T47D (cell line): Measurements from ENCODE around the gene LSM14A.
A peak's percentile ranks its signal among the peaks of the same experiment; 100 is the strongest.
"Not testable (repeated sequence)": the region's sequence is repeated elsewhere in the genome, so short reads cannot be mapped to it uniquely, and the experiment has no call there.

Experiments
- DNase-seq, 2 experiments: peaks; one replicate each; pipeline versions ENCODE4 v3.0.0 to v3.0.0-alpha.2; 2011 to 2012; ENCODE audit warnings: low read depth in 1 of 2, low spot score in 1 of 2
- JUND ChIP-seq: IDR thresholded peaks from 2 replicates; pipeline ENCODE4 v1.6.1; 2012; ENCODE audit warnings: low read depth
- in situ Hi-C: cut with HindIII; loops from 2 replicates; pipeline ENCODE4 v1.10.0; 2016; ENCODE audit warnings: low sequenced_read_pairs, low pct_unique_long_range_greater_than_20kb

The LSM14A gene

GRCh38 chr19:34246340-34246739 is 74.0 kb downstream of the LSM14A start:
- in situ Hi-C loops, result no loop called here
- no peak for TF ChIP-seq JUND
- no peak for DNase-seq

DNA sequence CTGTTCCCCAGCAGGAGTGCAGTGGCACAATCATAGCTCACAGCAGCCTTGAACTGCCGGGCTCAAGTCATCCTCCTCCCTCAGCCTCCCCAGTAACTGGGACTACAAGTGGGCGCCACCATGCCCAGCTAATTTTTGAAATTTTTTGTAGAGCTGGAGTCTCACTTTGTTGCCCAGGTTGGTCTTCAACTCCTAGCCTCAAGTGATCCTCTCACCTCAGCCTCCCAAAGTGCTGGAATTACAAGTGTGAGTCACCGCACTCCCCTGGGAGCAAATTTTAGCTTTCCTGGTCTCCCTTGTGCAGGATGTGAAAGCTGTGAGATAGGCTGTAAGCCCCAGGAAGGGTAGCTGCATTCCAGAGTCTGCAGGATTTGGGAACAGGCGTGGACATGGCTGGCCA is 76.6 kb downstream of the LSM14A start:
- DNase-seq, result no peak
- in situ Hi-C loops, result no loop called here
- no peak for TF ChIP-seq JUND

- DNase-seq, in situ Hi-C loops: not testable (repeated sequence)
These were observed 80.9 kb downstream of the LSM14A start for GRCh38 chr19:34253167-34253566.

DNA sequence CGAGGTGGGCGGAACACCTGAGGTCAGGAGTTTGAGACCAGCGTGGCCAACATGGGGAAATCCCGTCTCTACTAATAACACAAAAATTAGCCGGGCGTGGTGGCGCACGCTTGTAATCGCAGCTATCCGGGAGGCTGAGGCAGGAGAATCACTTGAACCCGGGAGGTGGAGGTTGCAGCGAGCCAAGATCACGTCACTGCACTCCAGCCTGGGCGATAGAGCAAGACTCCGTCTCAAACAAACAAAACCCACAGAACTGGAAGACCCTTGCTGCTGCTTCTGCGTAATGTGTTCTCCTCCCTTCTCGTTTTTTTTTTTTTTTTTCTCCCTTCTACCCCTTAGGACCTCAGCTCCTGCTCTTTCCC is 81.4 kb downstream of the LSM14A start:
- in situ Hi-C loops, DNase-seq: not testable (repeated sequence)

DNA sequence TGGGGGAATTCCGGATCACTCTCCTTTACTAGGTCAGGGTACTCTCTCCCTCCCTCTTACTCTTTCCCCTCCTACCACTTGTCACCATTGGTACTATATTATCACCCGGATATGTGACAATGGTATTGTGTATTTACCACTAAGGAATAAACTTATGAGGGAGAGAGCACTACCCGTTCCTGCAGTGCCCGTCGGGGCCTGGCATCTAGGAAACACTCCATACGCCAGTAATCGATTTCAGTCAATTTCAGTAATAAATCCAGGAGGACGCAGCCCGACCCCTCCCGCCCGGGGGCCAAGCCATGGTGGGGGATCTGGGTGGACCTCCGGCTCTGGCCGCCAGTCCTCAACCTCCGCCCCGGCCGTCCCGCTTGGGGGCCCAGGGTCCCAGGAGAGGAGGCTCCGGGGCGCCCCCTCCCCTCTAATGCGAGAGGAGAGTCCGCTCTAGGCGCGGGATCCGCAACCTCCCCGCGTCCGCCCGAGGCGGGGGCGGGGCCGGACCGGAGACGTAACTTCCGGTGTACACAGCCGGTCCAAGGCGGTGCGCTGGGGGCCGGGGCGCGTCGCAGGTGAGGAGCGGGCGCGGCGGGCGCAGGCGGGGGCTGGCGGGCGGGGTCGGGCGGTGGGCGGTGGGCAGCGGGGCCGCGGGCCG is 81.9 kb downstream of the LSM14A start, which contains the start of gene GARRE1:
GARRE1 (plus strand) TSS at position 509 of the 652 bp plus-strand sequence. CDS start 45,920 bp downstream, outside the sequence.
- no peak for TF ChIP-seq JUND
- in situ Hi-C loops, result no loop called here
- peak; percentile 71 to 79 for DNase-seq

DNA sequence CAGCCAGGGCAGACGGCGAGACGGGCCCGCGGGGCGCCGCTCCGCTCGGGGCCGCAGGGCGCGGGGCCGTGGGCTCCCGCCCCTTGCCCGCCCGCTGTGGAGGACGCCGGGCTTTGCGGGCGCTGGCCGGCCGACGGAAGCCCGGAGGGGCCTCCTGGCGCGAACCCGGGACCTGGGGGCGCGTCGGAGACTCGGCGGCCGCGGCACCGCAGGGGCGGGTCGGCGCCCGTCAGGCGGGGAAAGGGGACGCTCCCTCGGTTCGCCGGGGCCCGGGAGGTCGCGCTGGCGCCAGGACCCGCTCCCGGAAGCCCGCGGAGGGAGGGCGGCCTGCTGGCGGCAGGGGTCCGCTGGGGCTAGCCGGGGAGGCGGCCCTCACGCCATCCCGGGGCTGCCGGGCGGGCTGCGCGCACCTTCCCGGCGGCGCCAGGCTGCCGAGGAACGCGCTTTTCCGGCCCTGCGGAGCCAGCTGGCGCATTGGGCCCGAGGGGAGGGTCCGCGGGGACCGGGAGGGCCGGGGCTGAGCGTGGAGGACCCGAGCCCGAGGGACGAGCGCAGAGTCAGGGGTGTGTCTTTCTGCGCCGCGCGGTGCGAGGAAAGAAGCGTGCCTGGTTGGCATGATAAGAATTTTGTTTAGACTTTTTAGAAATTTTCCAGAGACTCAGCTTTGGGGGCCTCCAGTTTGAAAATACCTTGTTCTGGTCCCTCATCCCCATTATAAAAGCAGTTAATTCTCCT is 82.6 kb downstream of the LSM14A start:
- in situ Hi-C loops, result no loop called here
- no peak for DNase-seq
- TF ChIP-seq JUND, result no peak

GRCh38 chr19:34255546-34255945 is 83.2 kb downstream of the LSM14A start:
- in situ Hi-C loops, result no loop called here
- no peak for DNase-seq
- TF ChIP-seq JUND, result no peak

GRCh38 chr19:34256835-34257558 is 84.7 kb downstream of the LSM14A start:
- DNase-seq, result no peak
- in situ Hi-C loops, result no loop called here

GRCh38 chr19:34257559-34257924 is 85.2 kb downstream of the LSM14A start:
- in situ Hi-C loops, result no loop called here
- TF ChIP-seq JUND, result no peak
- no peak for DNase-seq

More at GRCh38 chr19:34256835-34257558, 84.7 kb downstream of the LSM14A start:
- TF ChIP-seq JUND, result no peak

DNA sequence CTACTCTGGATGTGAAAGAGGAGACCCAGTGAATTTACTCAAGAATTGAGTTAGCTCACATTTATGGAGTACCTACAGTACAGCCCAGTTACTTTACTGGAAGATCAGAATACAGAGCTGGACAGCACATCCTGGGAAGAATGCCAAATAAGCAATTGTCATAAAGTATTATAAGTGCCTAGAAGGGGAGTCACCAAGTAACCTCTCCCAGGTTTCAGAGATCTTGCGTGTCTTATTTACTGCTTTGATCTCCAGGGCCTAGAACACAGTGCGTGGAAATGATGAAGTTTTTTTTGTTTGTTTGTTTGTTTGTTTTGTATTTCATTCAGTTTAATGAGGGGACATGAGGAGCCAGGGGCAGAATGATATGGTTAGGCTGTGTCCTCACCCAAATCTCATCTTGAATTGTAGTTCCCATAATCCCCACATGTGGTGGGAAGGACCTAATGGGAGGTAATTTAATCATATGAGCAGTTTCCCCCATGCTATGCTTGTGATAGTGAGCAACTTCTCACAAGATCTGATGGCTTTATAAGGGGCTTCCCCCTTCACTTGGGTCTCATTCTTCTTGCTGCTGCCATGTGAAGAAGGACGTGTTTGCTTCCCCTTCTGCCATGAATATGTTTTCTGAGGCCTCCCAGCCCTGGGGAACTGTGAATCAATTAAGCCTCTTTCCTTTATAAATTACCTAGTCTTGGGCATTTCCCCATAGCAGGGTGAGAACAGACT is 87.2 kb downstream of the LSM14A start:
- DNase-seq, result no peak
- TF ChIP-seq JUND, result no peak
- in situ Hi-C loops, result no loop called here

DNA sequence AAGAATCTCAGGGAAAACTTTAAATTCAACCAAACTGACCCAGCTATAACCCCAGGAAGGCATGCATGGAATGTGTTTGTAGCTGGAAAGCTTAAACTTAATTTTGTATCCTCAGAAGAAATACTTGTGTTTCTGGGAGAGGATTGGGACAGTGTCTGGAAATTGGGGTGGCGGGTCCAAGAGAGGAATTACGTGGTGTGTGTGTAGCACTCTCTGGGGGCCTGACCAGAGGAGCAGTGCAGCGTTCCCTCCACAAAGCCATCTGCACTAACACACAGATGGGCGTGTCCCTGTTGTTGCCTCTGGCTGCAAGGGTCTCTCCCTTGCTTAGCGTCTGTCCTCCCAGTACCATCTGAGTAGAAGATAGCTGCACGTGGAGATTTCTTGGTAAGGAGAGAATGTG is 88.5 kb downstream of the LSM14A start:
- DNase-seq, result no peak
- in situ Hi-C loops, result no loop called here
- no peak for TF ChIP-seq JUND

DNA sequence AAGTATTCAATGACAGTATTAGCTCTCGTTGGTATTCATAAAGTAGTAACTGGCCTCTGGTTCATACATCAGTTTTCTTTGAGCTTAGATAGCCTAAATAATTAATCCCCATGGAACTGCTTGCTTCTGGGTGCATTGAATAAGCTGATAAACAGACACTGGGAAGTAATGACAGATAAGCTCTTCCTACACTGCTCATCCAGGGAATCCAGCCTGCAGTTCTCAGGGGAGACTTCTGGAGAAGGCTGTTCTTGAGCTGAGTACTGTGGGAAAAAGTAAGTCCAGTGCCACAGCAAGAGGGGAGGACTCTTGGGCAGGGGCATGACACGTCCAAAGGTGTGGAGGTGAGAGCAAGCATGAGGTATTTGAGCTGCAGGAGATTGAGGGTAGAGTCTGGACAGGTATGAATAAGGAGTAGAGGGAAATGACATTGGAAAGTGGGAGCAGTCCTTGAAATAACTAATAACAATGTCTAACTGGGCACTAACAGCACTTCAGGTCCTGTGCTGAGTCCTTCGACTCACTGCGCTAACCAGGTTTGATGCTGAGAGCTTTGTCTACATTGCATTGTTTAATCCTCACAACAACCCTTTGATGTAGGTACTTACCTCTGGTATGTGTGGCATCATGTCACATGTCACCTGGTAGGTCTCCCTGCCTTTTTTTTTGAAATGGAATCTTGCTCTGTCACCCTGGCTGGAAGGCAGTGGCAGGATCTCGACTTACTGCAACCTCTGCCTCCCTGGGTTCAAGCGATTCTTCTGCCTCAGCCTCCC is 89.2 kb downstream of the LSM14A start:
- TF ChIP-seq JUND, result no peak
- in situ Hi-C loops, result no loop called here
- peak in 1 of 2 experiments; percentile 26 for DNase-seq
